MCF 10A (cell line): ENCODE measurements around the gene SCNN1B. TPM values are rescaled to one million over a fixed set of nuclear protein-coding genes. Genes with fewer than 3 reads are reported as not detected.

Experiments used
- BruUV-seq: library from RNA; stranded (reverse); fragments of 400-500 nt; replicated peaks from 2 replicates; lab custom pipeline; 2021; lab: Mats Ljungman, UMichigan
- CTCF ChIA-PET: fragments of 300-600 bp; sonication (Branson Sonifier 250); formaldehyde crosslinking; extraction: SDS; loops from one replicate; lab custom pipeline; 2021; ENCODE audit warnings: antibody characterized with exemption, inconsistent platforms; lab: Yijun Ruan, JAX
- POLR2A ChIA-PET: fragments of 300-600, 350-650 bp; sonication (Branson Sonifier 250); formaldehyde crosslinking; extraction: SDS; loops from one replicate; lab custom pipeline; 2020; ENCODE audit warnings: antibody characterized with exemption, inconsistent platforms; lab: Yijun Ruan, JAX
- DNase-seq: peaks from one replicate; pipeline ENCODE4 v3.0.0-alpha.2; 2018; ENCODE audit not compliant: unreplicated experiment
- H3K27ac Mint-ChIP-seq: one replicate; pipeline ENCODE4 v1.8.0; 2022; ENCODE audit warnings: mild to moderate bottlenecking, low read depth, mixed read lengths; ENCODE audit not compliant: unreplicated experiment
- H3K27me3 Mint-ChIP-seq: one replicate; pipeline ENCODE4 v1.8.0; 2022; ENCODE audit warnings: mixed read lengths; ENCODE audit not compliant: insufficient read depth, unreplicated experiment
- H3K36me3 Mint-ChIP-seq: one replicate; pipeline ENCODE4 v1.8.0; 2022; ENCODE audit warnings: mild to moderate bottlenecking, moderate library complexity, mixed read lengths; ENCODE audit not compliant: insufficient read depth, unreplicated experiment
- H3K4me1 Mint-ChIP-seq: one replicate; pipeline ENCODE4 v1.8.0; 2022; ENCODE audit warnings: mixed read lengths; ENCODE audit not compliant: insufficient read depth, unreplicated experiment
- H3K4me3 Mint-ChIP-seq: one replicate; pipeline ENCODE4 v1.8.0; 2022; ENCODE audit warnings: mild to moderate bottlenecking, moderate library complexity, mixed read lengths; ENCODE audit not compliant: unreplicated experiment
- H3K9me3 Mint-ChIP-seq: one replicate; pipeline ENCODE4 v1.8.0; 2022; ENCODE audit warnings: mixed read lengths; ENCODE audit not compliant: unreplicated experiment
- CTCF ChIP-seq: fragments of 200-600 bp; IDR thresholded peaks from one replicate; pipeline ENCODE4 v1.8.0; 2022; ENCODE audit warnings: antibody characterized with exemption, mild to moderate bottlenecking; ENCODE audit not compliant: unreplicated experiment
- intact Hi-C: fragments of 100-400 bp; cut with micrococcal nuclease; formaldehyde crosslinking; loops from 2 replicates; pipeline ENCODE4 v1.14.1; 2022
- total RNA-seq: library from RNA; stranded (reverse); gene quantifications from 2 replicates; pipeline ENCODE4 v1.2.3, GENCODE V29; 2022

Gene SCNN1B
- total RNA-seq, 1 experiment from 2014 or later, result 12.5 TPM

- H3K9me3 Mint-ChIP-seq, result no peaks in the 10 kb centered on the region
- H3K4me3 Mint-ChIP-seq, result no peak overlapping the region
- intact Hi-C loops, result no loop called here
- no peak overlapping the region for H3K27ac Mint-ChIP-seq
- peaks cover 16% of the 10 kb centered on the region for H3K4me1 Mint-ChIP-seq
- peaks cover 14% of the 10 kb centered on the region for H3K36me3 Mint-ChIP-seq
- CTCF ChIA-PET, result interaction anchor here (0.6 to 2.0 kb wide), 4 partner anchors 39 to 178 kb away, joined by 3 to 8 read pairs (median 5); no protein-coding TSS in a partner anchor
- TF ChIP-seq CTCF, result no peak
- no peaks in the 10 kb centered on the region for H3K27me3 Mint-ChIP-seq
- no peak for DNase-seq
- BruUV-seq, result no TSS peak
- POLR2A ChIA-PET, result interaction anchor here (0.6 to 4.5 kb wide), 12 partner anchors 18 to 140 kb away, joined by 3 to 26 read pairs (median 6); no protein-coding TSS in a partner anchor
Observed at GRCh38 chr16:23323224-23324030, 21.3 kb downstream of the SCNN1B start.

GRCh38 chr16:23324727-23325126, 22.6 kb downstream of the SCNN1B start:
- BruUV-seq, result no TSS peak
- CTCF ChIA-PET, result interaction anchor here (0.5 to 2.0 kb wide), 3 partner anchors 25 to 1539 kb away, joined by 3 to 8 read pairs (median 3); no protein-coding TSS in a partner anchor
- Mint-ChIP-seq H3K27ac (peak overlapping the region; percentile 95), H3K4me3 (peak overlapping the region; percentile 57), H3K4me1 (peaks cover 16% of the 10 kb centered on the region), H3K27me3 (no peaks in the 10 kb centered on the region), H3K9me3 (no peaks in the 10 kb centered on the region), H3K36me3 (peaks cover 17% of the 10 kb centered on the region)
- intact Hi-C loops, result no loop called here
- DNase-seq, result peak; percentile 95
- POLR2A ChIA-PET, result interaction anchor here (0.6 to 4.5 kb wide), 15 partner anchors 13 to 133 kb away, joined by 3 to 26 read pairs (median 4); no protein-coding TSS in a partner anchor
- no peak for TF ChIP-seq CTCF

GRCh38 chr16:23327836-23328235, 25.7 kb downstream of the SCNN1B start:
- Mint-ChIP-seq H3K27me3 (no peaks in the 10 kb centered on the region), H3K9me3 (no peaks in the 10 kb centered on the region), H3K4me1 (peaks cover 16% of the 10 kb centered on the region), H3K4me3 (no peak overlapping the region), H3K27ac (no peak overlapping the region), H3K36me3 (peaks cover 17% of the 10 kb centered on the region)
- no peak for TF ChIP-seq CTCF
- POLR2A ChIA-PET, result interaction anchor here (4.5 kb wide), 1 partner anchor 48 kb away, joined by 26 read pairs; no protein-coding TSS in a partner anchor
- CTCF ChIA-PET, result interaction anchor here (2.3 kb wide), 1 partner anchor 106 kb away, joined by 6 read pairs; no protein-coding TSS in a partner anchor
- intact Hi-C loops, result no loop called here
- BruUV-seq, result no TSS peak
- no peak for DNase-seq

GRCh38 chr16:23330161-23330560, 28.1 kb downstream of the SCNN1B start:
- intact Hi-C loops, result no loop called here
- no peak for DNase-seq
- CTCF ChIA-PET, result interaction anchor here (1.2 to 1.5 kb wide), 2 partner anchors 104 to 147 kb away, joined by 5 read pairs; partner anchors contain the start of gene SCNN1G

More at GRCh38 chr16:23330161-23330560, 28.1 kb downstream of the SCNN1B start:
- Mint-ChIP-seq H3K27me3 (no peaks in the 10 kb centered on the region), H3K4me3 (no peak overlapping the region), H3K36me3 (peaks cover 17% of the 10 kb centered on the region), H3K4me1 (peaks cover 15% of the 10 kb centered on the region), H3K27ac (no peak overlapping the region), H3K9me3 (no peaks in the 10 kb centered on the region)
- no peak for TF ChIP-seq CTCF
- BruUV-seq, result no TSS peak
- POLR2A ChIA-PET, result no interaction called here
